NCI-H345 treated with DMSO at 0.1 percent for 48 hours (cell line): ENCODE data around the gene FPGS.

Experiments
- DNase-seq: peaks from one replicate; lab custom pipeline; 2025; ENCODE audit not compliant: unreplicated experiment; lab: John Stamatoyannopoulos, UW

FPGS gene

DNA sequence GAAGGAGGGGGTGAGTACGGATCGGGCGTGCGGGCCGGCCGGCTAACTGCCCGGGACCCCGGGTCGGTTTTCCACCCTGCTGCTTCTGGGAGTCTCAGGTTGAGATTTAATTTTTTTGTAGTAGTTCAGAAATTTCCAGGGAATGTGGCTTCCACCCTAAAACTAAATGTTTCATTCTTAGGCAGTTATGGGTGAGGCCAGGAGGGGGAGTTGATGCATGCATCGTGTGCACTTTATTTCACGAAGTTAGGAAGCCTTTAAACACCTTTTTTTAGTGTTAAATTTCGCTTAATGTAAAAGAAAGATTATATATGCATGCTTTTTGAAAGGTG is 15.9 kb upstream of the FPGS start:
- no peak for DNase-seq

DNA sequence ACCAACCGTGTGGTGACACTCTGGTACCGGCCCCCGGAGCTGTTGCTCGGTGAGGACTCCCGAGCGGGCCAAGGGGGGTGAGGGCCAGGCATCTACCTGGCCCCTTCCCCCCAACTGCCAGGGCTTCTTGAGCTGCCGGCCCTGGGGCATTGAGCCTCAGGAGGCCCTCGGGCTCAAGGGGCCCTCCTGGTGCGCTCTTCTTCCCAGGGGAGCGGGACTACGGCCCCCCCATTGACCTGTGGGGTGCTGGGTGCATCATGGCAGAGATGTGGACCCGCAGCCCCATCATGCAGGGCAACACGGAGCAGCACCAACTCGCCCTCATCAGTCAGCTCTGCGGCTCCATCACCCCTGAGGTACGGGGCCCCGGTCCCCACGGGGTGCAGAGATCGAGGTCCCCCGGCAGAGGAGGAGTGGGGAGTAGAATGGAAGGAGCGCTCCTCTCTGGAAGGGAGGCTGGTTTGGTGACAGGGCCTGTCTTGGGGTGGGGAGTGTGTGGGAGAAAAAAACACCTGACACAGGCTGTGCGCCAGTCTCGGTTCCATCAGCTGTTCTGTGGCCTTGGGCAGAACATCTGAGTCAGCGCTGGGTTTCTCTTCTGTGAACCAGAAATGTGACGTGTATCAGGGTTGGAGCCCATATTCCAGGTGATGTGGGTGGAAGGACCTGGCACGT is 14.2 kb upstream of the FPGS start:
- DNase-seq = no peak

DNA sequence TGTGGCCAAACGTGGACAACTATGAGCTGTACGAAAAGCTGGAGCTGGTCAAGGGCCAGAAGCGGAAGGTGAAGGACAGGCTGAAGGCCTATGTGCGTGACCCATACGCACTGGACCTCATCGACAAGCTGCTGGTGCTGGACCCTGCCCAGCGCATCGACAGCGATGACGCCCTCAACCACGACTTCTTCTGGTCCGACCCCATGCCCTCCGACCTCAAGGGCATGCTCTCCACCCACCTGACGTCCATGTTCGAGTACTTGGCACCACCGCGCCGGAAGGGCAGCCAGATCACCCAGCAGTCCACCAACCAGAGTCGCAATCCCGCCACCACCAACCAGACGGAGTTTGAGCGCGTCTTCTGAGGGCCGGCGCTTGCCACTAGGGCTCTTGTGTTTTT is 13.5 kb upstream of the FPGS start:
- DNase-seq = no peak

DNA sequence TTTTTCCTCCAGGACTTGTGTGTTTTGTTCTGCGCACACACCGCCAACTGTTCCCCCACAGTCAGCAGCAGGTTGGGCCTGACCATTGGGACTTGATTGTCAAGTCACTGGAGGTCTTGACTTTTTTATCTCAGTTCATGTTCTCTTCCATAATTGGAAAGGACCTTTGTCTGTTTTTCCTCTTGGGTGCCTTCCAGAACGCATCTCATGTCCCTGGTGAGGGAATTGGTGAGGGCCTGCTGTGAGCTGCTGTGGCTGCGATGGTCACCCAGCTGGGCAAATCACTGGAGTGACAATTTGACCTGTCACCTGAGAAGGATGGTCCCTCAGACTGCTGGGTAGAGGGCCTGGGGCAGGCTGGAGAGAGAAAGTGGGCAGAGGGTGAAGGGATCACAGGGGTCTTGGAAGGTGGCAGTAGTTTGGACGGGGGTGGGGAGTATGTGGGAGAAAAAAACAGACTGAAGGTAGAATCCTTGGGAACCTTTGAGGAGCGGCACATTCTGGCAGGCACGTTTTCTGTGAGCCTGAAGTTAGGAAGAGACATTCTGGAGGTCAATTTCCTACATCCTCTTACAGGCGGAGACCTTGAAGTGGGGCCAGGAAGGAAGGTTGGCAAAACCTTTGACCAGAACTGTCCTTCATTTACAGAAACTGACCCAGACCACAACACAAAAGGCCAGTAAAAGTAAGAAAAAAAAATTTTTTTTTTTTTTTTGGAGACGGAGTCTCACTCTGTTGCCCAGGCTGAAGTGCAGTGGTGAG is 12.4 kb upstream of the FPGS start:
- no peak for DNase-seq

DNA sequence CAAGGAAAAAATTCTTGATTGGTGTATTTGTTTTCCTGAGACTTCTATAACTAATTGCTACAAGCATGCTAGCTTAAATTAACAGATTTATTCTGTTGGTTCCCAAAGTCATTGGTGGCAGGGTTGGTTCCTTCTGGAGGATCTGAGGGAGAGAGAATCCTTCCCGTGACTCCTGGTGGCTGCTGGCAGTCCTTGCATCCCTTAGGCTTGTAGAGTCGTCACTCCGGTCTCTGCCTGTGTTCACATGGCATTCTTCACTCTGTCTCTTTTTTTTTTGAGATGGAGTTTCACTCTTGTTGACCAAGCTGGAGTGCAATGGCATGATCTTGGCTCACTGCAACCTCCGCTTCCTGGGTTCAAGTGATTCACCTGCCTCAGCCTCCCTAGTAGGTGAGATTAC is 11.6 kb upstream of the FPGS start:
- DNase-seq = no peak

DNA sequence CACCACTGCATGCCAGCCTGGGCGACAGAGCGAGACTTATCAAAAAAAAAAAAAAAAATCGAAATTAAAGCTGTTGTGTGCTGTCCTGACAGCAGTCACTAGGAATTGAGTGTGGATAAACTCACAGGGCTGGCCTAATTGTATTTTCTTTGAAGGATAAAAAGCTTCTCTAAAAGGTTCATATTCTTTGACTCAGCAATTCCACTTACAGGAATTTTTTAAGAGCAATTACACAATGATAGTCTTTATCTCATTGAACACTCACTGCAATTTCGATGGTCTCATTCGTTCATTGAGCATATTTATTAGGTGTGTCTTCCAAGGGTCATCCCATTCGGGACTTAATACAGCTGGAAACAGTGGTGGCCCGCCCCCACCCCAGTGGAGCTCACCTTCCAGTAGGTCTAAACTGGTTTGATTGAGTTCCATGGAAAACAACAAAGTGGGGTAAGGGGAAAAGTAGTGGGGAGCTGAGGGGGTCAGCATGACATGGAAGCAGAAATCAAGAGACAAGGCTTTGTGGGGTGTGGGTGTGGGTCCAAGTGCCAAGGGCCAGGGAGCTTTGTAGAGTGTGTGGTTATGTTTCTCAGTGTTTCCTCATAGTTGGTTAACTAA is 10.2 kb upstream of the FPGS start:
- no peak for DNase-seq

DNA sequence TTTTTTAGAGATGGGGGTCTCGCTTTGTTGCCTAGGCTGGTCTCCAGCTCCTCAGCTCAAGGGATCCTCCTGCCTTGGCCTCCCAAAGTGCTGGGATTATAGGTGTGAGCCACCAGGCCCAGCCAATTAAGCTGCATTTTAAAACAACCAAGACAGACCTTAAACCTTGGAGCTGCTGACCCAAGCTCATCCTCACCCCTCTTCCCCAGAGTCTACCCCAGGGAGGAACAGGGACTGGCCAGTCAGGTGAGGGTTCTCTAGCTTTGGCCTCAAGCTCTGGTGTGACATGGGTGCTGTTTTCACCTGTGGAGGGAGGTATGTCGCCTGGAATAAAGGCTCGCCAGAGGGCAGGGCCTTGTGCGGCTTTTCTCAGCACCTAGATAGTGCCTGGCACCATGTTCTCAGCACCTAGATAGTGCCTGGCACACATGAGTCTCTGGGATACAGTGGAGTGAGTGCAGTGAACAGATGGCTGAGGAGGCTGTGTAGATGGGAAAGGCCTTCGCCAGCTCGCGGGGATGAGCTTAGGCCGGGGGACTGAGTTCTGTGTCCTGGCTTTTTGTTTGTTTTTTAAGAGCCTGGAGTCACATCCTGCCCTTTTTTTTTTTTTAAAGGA is 9.5 kb upstream of the FPGS start:
- DNase-seq = no peak

DNA sequence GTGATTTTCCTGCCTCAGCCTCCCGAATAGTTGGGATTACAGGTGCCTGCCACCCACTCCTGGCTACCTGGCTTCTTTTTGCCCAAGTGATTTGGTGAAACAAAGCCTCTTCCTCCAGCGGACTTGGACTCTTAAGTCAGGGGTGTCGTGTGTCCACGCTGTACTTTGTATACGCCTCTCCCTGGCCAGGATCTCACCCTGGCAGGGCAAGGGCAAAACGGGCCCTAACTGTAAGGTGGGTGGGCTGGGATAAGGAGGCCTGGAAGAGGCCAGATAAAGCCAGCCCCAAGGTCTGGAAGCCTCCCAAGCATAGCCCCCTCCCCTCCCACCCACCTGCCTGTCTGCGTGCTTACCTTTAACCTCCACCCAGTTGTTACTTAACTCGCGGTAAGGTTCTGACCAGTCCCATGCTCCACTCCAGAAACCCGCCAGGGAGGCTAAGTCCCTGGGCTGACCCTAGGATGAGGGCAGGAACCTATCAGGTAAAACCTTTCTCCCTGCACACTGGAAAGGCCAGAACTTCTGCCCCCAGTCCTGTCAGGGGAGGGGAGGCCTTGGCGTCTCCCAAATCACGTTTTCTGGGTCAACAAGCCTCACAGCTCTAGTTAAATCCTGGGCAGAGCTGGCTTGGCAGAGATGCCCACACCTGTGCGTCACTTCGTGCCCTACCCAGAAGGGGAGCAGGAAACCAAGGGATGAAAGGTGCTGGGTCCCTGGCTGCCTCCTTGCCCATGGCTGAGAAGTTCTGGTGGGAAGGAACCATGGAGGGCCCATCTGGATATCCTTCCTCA is 8.5 kb upstream of the FPGS start:
- DNase-seq = no peak

DNA sequence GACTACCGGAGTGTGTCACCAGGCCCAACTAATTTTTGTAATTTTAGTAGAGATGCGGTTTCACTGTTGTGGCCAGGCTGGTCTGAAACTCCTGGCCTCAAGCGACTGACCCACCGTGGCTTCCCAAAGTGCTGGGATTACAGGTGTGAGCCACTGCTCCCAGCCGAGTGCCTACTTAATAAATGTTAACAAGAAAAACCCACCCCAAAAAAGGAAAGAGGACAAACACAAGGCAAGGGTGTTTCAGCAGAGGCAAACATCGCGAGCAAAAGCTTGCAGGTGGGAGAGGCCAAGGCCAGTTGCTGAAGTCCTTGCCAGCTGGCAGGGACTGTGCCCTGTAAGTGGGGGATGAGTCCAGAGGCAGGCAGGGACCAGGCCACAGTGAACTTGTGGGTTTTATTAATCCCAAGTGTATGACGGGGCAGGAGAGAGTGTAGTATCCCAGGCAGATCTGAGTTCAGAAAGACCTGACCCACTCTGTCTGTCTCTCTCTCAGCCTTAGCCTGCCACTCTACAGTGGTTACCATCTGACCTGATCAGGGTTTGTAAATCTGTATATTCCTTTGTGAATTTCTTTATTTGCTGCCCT is 6.4 kb upstream of the FPGS start:
- DNase-seq = no peak

DNA sequence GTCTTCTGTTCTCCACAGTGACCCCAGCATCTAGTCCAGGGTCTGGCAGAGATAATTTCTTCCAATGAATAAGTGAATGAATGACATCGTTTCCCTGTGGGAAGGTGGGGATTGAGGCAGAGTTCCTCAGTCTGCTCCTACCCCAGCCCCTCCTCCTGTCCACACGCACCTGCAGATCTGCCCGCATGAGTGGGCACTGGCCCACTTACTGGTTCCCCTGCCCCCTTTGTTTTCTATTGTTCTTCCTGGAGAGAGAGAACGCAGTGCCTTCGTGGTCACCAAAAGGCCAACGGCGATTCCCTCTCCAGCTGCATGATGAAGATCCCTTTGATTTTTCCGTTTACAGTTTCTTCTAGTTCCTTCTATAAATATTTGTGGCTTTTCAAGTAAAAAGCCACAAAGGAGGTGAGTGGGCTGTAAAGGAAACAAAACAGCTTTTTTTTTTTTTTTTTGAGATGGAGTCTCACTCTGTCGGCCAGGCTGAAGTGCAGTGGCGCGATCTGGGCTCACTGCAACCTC is 5.8 kb upstream of the FPGS start:
- no peak for DNase-seq

DNA sequence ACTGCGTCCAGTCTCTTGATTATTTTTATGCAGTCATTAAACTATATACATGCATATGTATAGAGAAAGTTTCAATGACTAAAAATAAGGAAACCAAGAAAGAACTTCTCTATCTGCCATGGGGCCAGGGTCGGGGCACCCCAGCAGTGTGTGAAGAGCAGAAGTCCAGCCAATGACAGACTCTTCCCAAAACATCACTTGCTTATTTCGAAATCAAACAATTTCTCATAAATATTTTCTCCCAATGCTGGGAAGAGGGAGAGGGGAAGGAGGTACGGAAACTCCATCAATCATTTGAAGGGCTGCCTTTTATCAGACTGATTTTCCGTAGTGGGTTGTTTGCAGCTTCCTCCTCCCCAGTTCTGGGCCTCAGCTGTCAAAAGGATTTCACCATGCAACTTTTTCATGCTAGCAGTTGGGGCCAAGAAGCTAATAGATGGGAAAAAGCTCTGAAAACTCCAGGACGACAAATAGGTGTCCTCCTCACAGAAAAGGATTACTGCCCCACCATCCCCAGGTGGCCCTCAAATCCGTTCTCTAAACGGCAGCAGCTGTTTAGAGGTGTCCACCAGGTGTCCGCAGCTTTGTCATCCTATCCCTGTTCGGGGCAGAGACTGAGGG is 617 bp upstream of the FPGS start:
- DNase-seq = no peak

DNA sequence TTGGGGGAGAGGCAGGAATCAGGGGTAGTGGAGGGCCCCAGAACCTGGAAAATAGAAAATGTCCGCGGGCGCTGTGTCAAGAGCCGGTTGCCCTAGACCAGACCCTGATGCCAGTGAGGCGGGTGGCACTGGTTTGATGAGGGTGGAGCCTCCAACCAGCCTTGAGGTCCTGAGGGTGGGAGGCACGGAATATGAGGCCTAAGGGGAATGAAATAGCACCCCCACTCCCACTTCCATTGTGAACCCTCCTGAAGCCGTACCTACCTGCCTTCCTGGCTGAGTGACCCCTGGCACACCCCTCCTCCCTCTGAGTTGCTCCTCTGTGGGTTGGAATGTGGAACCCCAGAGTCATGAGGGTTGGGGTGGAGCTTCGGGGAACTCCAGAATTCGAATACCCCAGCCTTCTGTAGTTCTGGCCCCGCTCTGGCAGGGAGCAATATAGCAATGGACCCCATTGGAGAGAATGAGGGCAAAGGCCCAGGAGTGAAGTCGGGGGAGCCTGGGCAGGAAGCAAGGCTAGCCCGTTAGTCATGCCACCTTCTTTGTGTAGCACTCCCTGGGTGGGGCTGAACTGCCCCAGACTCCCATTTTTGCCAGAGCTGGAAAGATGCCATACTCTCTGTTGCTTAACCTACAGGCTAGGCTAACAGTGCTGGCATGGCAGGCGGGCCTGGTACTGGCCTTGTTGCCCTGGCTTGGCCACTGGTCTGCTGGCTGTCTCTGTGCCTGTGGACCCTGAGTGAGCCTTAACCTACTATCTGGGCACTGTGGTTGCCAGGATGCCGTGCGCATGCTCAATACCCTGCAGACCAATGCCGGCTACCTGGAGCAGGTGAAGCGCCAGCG is 1.0 kb downstream of the FPGS start:
- no peak for DNase-seq

DNA sequence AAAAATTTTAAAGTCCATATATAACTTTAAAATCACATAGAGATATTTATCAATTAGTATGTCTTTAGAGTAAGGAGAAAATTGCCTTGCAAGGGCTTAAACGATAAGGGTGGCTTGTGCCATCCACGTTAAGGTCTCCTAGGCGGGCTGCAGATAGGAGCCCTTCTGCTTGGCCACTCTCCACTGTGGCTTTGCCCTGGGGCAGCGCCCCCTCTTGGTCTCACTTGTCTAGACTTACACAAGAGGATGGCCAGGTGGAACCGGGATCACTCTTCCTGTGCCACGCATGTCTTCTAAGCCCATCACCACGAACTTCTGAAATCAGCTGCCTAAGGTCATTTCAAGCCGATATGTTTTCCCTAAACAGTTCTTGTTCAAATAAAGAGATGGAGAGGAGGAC is 2.9 kb downstream of the FPGS start:
- DNase-seq = no peak

DNA sequence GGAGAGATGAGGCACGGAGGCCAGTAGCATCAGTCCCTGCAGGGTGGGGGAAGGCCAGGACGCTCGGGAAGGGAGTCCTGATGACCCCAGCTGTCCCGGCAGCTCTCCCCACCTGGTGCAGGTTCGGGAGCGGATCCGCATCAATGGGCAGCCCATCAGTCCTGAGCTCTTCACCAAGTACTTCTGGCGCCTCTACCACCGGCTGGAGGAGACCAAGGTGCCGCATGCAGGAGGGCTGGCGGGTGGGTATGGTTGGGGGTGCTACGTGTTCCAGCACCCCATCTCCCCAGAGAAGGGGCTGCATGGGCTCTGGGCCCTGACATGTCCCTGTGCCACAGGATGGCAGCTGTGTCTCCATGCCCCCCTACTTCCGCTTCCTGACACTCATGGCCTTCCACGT is 4.2 kb downstream of the FPGS start:
- no peak for DNase-seq

DNA sequence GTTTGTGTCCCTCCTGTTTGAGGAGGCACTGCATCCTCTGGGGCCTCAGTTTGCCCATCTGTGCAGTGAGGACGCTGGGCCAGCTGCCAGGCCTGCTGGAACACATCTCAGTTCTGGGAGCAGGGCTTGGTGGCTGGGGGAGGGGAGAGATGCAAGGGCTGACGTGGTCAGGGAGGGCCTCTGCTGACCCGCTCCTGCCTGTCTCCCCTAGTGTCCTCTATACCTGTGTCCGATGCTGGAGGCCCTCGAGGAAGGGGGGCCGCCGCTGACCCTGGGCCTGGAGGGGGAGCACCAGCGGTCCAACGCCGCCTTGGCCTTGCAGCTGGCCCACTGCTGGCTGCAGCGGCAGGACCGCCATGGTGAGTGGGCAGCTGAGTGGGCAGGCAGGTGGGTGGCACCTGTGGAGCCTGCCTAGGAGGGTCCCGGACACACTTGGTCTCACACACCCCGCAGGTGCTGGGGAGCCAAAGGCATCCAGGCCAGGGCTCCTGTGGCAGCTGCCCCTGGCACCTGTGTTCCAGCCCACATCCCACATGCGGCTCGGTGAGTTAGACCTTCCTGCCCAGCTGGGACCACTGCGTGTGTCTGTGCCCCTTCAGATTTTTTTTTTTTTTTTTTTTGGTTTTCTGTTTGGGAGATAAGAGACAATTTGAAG is 5.8 kb downstream of the FPGS start:
- no peak for DNase-seq

DNA sequence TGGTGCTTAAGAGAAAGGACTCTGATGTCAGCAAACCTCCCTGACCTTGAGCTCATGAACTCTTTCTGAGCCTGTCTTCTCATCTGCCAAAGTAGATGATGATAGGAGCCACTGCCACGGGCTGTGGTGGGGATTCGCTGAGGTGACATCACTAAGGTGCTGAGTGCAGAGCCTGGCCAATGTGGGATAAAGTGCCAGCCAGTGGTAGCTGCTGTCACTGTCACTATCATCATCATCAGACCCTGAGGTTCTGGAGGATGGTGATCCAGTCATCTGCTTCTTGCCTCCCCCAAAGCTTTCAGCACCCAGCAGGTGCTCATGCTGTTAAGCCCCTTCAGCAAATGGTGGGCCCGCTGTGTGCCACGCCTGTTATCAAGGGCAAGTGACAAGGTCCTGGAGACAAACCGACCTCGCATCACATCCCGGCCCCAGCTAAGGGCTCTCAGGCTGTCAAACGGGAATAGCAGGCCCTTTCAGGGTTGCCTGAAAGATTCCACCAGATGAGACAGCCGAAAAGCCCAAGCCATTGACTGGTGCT is 6.4 kb downstream of the FPGS start:
- no peak for DNase-seq

DNA sequence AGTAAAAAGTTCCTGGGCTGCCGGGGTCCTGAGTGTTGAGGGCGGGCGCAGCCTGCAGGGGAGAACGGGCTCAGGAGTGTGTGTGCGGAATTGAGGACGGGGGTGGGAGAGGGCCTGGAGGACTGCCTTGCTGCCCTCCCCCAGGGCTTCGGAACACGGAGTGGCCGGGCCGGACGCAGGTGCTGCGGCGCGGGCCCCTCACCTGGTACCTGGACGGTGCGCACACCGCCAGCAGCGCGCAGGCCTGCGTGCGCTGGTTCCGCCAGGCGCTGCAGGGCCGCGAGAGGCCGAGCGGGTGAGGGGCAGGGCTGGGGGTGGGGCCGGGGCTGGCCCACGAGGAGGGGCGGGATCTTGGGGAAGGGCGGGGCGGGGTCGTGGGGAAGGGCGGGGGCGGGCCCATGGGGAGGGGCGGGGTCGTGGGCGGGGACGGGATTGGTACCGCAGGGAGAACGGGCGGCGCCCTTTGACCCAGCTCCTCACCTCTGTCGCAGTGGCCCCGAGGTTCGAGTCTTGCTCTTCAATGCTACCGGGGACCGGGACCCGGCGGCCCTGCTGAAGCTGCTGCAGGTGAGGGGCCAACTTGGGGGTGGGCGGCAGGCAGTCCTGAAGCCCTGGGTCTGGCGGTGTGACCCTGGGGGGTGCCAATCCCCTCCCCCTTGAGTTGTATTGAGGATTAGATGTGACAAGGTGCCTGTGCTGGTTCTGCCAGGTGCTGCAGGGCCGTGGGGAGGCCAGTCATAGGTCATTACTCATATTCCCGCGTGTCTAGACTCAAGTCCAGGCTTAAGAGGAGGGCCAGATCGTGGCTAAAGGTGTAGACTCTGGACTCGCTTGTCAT is 7.1 kb downstream of the FPGS start:
- DNase-seq = no peak
